HG03457 (cell line): ENCODE data around the gene DHRS9.
"Not testable (repeated sequence)": the region's sequence is repeated elsewhere in the genome, so short reads cannot be mapped to it uniquely, and the experiment has no call there.

Source experiments
- ATAC-seq: cut with Tn5 transposase; IDR thresholded peaks from one replicate; pipeline ENCODE4 v1.9.1; 2021; ENCODE audit warnings: moderate number of reproducible peaks; ENCODE audit not compliant: unreplicated experiment

The DHRS9 gene

DNA sequence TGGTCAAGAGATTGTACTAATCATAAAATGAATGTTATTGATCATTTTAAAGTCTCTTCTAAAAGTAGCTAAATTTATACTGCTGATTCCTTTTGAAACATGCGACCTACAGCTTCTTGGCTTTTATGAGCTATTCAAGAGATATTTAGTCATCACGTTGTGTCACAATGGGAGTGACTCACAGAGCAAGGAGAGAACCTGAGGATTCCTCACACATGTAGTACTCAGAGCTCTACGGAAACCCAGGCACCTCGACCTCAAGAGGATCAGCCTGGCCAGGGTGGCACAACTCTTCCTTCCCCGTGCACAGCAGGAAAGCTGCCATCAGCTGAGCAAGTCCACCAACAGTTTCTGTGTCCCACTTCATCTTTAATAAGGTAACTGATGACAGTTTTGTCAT, at the start of gene DHRS9:
DHRS9 (plus strand) TSS at position 223 of the 400 bp plus-strand sequence. CDS start 12,019 bp downstream, outside the sequence.
- no peak for ATAC-seq

DNA sequence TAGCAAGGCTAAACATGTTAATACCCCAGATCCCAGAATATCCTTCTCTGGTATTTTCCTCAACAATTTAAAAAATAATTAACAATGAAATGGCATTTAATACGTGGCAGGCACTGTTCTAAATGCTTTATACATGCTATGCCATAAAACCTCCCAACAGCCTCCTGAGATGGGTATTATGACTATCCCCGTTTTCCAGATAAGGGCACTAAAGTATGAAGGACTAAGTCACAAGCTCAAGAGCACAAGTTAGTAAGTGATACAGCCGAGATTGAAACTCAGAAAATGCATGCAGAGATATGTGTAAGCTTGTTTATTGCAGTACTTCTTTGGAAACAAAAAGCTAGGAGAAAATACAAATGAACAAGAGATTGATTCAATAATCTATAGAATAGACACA, 46.2 kb upstream of the DHRS9 start:
- ATAC-seq = no peak

GRCh38 chr2:169026056-169026455, 43.3 kb upstream of the DHRS9 start:
- no peak for ATAC-seq

DNA sequence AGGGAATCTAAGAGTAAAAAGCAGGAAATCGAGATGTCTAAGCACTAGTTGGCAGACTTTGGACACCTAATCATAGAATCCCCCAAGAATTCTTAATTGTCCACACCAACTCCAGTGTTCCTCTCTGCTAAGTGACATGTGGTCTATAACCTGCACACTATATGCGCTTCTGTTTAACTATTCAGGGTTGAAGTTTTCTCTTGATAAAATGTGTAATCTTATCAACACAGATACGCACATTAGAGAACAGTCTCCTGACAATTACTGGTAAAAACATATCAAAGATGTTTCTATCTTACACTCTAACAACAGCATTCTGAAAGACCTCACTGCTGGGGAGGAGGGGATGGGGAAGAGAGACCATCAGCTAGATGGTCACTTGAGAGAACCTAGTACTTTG, 42.1 kb upstream of the DHRS9 start:
- no peak for ATAC-seq

DNA sequence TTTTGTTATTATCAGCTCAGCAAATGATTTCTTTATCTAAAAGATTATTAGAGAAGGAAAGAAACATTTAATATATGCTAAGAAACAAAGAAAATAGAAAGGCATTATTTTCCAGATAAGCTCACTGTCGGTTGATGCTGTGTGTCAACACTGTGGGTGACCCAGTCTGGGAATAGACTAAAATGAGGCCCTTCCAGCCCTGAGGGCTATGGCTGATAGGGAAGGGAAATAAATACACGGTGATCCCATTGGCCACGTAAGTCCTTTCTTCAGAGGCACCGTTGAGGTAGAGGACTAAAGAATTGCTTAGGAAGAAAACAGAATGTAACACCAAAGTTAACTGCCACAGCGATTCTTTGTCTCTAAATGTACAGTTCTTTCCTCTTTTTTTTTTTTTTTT, 40.0 kb upstream of the DHRS9 start:
- no peak for ATAC-seq

DNA sequence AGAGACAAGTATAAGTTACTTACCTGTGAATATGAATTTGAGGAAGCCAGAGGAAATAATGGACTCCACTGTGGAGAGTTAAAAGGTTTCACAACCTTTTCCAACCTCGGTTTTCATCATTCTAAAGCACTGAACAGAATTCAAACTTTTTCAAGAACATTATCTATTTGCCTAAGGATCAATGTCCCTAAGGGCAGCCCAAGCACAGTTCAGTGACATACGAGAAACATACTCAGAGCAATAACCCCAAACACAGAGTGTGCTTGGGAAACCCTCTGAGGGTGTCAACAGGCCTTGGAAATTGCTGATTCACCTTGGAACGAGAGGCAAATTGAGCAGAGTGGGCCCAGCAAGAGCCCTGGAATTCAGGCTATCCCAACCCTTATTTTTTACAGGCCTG, 38.2 kb upstream of the DHRS9 start, which contains the start of gene ABCB11:
ABCB11 (minus strand) TSS at position 123 of the 400 bp plus-strand sequence. CDS start 13,199 bp downstream, outside the sequence.
- no peak for ATAC-seq

DNA sequence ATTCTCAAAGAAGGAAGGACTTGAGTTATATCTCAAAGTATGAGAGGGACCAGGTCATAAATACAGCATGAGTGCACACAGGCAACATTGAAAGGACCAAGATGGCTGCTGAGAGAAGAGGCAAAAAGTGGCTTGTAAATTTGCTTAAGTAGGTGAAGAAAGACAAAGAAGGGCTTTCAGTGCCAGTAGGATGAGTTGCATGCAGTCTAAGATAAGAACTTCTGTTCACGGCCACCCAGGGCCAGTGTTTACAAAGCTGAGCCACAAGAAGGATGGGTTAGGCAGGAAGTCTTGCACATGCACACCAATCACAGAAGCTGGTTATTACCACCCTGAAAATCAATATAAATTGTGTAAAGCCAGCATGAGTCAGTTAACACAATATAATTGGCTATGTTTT, 35.1 kb upstream of the DHRS9 start:
- no peak for ATAC-seq

GRCh38 chr2:169034984-169035544, 34.3 kb upstream of the DHRS9 start:
- ATAC-seq = no peak

GRCh38 chr2:169035887-169036286, 33.5 kb upstream of the DHRS9 start:
- no peak for ATAC-seq

DNA sequence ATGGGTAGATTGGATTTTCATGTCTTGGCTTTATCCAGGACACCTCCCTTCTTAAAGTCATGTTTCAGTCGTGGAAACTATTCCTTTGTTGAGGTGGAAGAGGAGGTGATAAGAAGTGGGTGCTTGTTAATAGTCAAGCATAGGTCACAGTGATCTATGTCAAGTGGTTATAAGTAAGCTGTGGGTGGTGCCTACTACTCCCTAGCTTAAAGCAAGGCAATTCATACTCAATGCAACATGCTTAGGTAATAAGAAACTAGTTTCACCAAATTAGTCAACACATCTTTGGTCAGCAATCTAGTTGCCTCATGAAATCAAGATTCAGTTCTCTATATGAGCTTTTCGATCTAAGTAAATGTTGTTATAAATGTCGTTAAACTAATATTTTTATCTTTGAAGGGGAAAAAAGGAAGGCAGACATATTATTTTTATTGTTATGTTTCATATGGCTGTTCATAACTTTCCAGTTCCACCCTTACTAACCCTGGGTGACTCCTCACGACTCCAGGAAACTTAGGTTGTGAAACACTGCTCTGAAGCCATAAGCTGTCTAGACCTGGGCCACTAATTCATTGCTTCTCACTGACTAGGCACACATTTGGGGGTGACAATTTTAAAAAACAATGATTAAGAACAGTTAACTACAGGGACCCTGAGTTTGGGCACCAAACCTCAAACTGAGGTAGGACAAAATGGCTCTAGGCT, 32.5 kb upstream of the DHRS9 start:
- peak; percentile 50 for ATAC-seq

GRCh38 chr2:169038338-169038757, 31.0 kb upstream of the DHRS9 start:
- ATAC-seq = peak; percentile 50

DNA sequence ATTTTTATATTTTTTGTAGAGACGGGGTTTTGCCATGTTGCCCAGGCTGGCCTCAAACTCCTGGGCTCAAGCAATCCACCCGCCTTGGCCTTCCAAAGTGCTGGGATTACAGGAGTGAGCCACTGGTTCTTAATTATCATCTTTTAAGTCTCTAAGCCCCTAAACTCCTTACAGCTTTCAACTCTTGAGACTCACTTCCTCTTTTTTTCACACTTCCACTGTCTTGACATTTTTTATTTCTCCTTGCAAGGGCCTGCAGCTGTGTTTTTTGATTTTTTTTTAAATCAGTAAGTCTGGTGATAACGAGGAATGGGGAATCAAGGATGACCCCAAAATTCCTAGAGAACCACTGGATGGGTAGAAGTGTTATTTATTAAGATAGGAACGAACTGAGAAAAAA, 29.7 kb upstream of the DHRS9 start:
- ATAC-seq = no peak

DNA sequence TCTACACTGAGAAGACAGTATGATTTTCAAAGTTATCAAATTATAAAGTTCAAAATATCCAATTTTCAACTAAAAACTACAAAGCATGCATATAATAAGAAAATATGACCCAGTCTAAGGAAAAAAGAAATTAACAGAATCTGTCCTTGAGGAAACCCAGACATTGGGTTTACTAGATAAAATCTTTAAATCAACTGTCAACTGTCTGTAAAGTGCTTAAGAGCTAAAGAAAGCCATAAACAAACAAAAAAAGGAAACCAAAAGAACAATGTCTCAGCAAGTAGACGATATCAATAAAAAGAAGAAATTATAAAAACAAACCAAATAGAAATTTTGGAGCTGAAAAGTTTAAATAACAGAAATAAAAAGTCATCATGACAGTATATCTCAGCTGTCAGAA, 27.8 kb upstream of the DHRS9 start:
- ATAC-seq = no peak

GRCh38 chr2:169042856-169043255, 26.5 kb upstream of the DHRS9 start:
- no peak for ATAC-seq

- ATAC-seq = no peak
Observed at GRCh38 chr2:169046440-169047151, 22.8 kb upstream of the DHRS9 start.

- ATAC-seq = no peak
Observed at GRCh38 chr2:169047256-169048250, 21.8 kb upstream of the DHRS9 start.

DNA sequence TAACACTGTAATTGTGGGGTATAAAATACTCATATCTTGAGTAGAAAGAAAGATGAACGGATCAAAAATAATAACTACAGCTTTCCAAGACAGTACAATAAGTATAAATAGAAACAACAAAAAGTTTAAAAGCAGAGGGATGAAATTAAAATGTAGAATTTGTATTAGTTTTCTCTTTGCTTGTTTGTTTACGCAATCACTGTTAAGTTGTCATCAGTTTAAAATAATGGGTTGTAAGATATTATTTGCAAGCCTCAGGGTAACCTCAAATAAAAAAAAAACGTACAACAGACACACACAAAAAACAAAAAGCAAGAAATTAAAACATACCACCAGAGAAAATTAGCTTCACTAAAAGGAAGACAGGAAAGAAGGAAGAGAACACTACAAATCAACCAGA, 20.2 kb upstream of the DHRS9 start:
- no peak for ATAC-seq

- ATAC-seq = no peak
Observed at GRCh38 chr2:169050476-169051240, 18.7 kb upstream of the DHRS9 start.

DNA sequence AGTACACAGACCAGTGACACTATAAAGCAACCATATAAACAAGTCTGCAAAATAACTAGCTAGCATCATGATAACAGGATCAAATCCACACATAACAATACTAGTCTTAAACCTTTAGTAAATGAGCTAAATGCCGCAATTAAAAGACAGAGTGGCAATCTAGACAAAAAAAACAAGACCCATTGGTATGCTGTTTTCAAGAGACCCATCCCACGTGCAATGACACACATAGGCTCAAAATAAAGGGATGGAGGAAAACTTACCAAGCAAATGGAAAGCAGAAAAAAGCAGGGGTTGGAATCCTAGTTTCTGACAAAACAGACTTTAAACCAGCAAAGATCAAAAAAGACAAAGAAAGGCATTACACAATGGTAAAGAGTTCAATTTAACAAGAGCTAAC, 14.8 kb upstream of the DHRS9 start:
- not testable (repeated sequence) for ATAC-seq

GRCh38 chr2:169064199-169064598, 5.2 kb upstream of the DHRS9 start:
- not testable (repeated sequence) for ATAC-seq
